Neuronal stem cell (in vitro differentiated cells): ENCODE measurements around the gene CADM2.

Experiments
- DNase-seq: peaks from one replicate; pipeline ENCODE4 v3.0.0-alpha.2; 2013; ENCODE audit warnings: low spot score
- H2AFZ ChIP-seq: one replicate; pipeline ENCODE4 v1.6.1; 2013; ENCODE audit warnings: mild to moderate bottlenecking, low read length, inconsistent platforms
- H2AK5ac ChIP-seq: 2 replicates; pipeline ENCODE4 v1.6.1; 2013; ENCODE audit warnings: low read depth, mild to moderate bottlenecking, inconsistent platforms, low read length, moderate library complexity, mixed read lengths
- H2BK120ac ChIP-seq: 2 replicates; pipeline ENCODE4 v1.6.1; 2013; ENCODE audit warnings: low read depth, mild to moderate bottlenecking, inconsistent platforms, low read length, moderate library complexity, mixed read lengths
- H2BK12ac ChIP-seq: one replicate; pipeline ENCODE4 v1.6.1; 2013; ENCODE audit warnings: low read length, inconsistent platforms
- H2BK15ac ChIP-seq: 2 replicates; pipeline ENCODE4 v1.6.1; 2013; ENCODE audit warnings: mild to moderate bottlenecking, low read length, inconsistent platforms, mixed read lengths
- H2BK5ac ChIP-seq: one replicate; pipeline ENCODE4 v1.6.1; 2013; ENCODE audit warnings: inconsistent platforms, mild to moderate bottlenecking, low read length, moderate library complexity
- H3K14ac ChIP-seq: one replicate; pipeline ENCODE4 v1.6.1; 2013; ENCODE audit warnings: low read length, inconsistent platforms
- H3K18ac ChIP-seq: 2 replicates; pipeline ENCODE4 v1.6.1; 2013; ENCODE audit warnings: low read length, inconsistent platforms
- H3K23ac ChIP-seq: 2 replicates; pipeline ENCODE4 v1.6.1; 2013; ENCODE audit warnings: low read depth, mild to moderate bottlenecking, mixed read lengths, low read length, inconsistent platforms; ENCODE audit not compliant: poor library complexity
- H3K27ac ChIP-seq: replicated peaks from 3 replicates; pipeline ENCODE4 v1.5.1; 2013; ENCODE audit warnings: low read length, inconsistent platforms
- H3K27me3 ChIP-seq, 3 experiments: 2 replicates each; pipeline ENCODE4 v1.6.1; 2013; ENCODE audit warnings: low read length in 3 of 3, mild to moderate bottlenecking in 2 of 3, inconsistent platforms in 1 of 3, low read depth in 1 of 3, mixed read lengths in 1 of 3, moderate library complexity in 1 of 3; ENCODE audit not compliant: control insufficient read depth in 3 of 3, insufficient read depth in 3 of 3
- H3K36me3 ChIP-seq, 2 donors: replicated peaks in 1 of 2; 2 replicates each; pipeline ENCODE4 v1.6.1; 2013; ENCODE audit warnings: low read length in 2 of 2; ENCODE audit not compliant: control insufficient read depth in 2 of 2, insufficient read depth in 2 of 2
- H3K4ac ChIP-seq: 2 replicates; pipeline ENCODE4 v1.6.1; 2013; ENCODE audit warnings: inconsistent platforms, mild to moderate bottlenecking, low read length, moderate library complexity
- H3K4me1 ChIP-seq, 2 donors: 1 replicate in 1 of 2; 2 replicates in 1 of 2; pipeline ENCODE4 v1.6.1; 2013; ENCODE audit warnings: low read length in 2 of 2, low read depth in 1 of 2; ENCODE audit not compliant: control insufficient read depth in 2 of 2, insufficient read depth in 1 of 2
- H3K4me2 ChIP-seq: one replicate; pipeline ENCODE4 v1.6.1; 2013; ENCODE audit warnings: mild to moderate bottlenecking, low read length, inconsistent platforms; ENCODE audit not compliant: insufficient read depth, poor library complexity, severe bottlenecking
- H3K4me3 ChIP-seq, 2 donors: 2 replicates each; pipeline ENCODE4 v1.5.1; 2013; ENCODE audit warnings: low read length in 2 of 2, mild to moderate bottlenecking in 2 of 2, inconsistent platforms in 1 of 2, moderate library complexity in 1 of 2
- H3K79me1 ChIP-seq: one replicate; pipeline ENCODE4 v1.6.1; 2013; ENCODE audit warnings: low read depth, mild to moderate bottlenecking, inconsistent platforms, low read length, moderate library complexity
- H3K9ac ChIP-seq: one replicate; pipeline ENCODE4 v1.6.1; 2013; ENCODE audit warnings: mild to moderate bottlenecking, low read depth, low read length, inconsistent platforms; ENCODE audit not compliant: poor library complexity
- H3K9me3 ChIP-seq, 2 donors: replicated peaks in 1 of 2; 2 replicates each; pipeline versions ENCODE3 to v1.6.1; 2013; ENCODE audit warnings: low read length in 2 of 2, mild to moderate bottlenecking in 2 of 2, inconsistent platforms in 1 of 2, low read depth in 1 of 2, mixed read lengths in 1 of 2, moderate library complexity in 1 of 2; ENCODE audit not compliant: control insufficient read depth in 2 of 2, insufficient read depth in 1 of 2
- H4K8ac ChIP-seq: one replicate; pipeline ENCODE4 v1.6.1; 2013; ENCODE audit warnings: low read depth, mild to moderate bottlenecking, inconsistent platforms, low read length, moderate library complexity
- H4K91ac ChIP-seq: one replicate; pipeline ENCODE4 v1.6.1; 2013; ENCODE audit warnings: low read length, low read depth, mild to moderate bottlenecking, inconsistent platforms; ENCODE audit not compliant: poor library complexity
- WGBS, 2 donors: extraction: QIAGEN DNeasy Blood & Tissue Kit; methylation state at CpG; one replicate each; pipeline ENCODE4 v1.1.7; 2013; ENCODE audit warnings: missing lambda C conversion rate in 2 of 2, mixed read lengths in 1 of 2; ENCODE audit not compliant: insufficient read length in 2 of 2, insufficient replicate concordance in 1 of 2; ENCODE audit errors: extremely low coverage in 2 of 2; 5-methylcytosine and 5-hydroxymethylcytosine counted together

Gene CADM2

DNA sequence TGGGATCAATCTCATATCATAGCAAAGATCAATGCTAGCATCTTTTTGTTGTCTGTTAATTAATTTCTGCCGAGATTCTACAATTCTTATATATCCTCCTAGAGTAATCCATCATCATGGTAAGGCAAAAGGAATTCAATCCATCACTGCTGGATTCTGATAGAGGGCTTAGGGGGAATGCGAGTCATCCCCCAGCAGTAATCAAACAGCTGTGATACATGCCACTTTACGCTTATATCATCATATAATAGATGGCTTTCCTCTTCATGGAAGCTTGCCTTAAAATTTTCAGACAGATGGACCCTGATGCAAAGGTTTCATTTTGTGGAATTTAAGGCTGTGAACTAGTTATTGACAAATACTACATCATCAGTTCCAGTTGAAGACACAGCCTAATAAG lies 645.9 kb downstream of the CADM2 start:
- H3K4me1 ChIP-seq = no peaks in the 10 kb centered on the region
- H3K14ac ChIP-seq = no peak overlapping the region
- no peak overlapping the region for H3K4me2 ChIP-seq
- no CpG with 5 or more reads among the region's 3 CpGs for WGBS, 2 donors
- H3K4me3 ChIP-seq = no peak overlapping the region
- H3K9ac ChIP-seq = no peak overlapping the region
- no peak overlapping the region for H3K4ac ChIP-seq
- no peak overlapping the region for H2BK5ac ChIP-seq
- H4K91ac ChIP-seq = no peak overlapping the region
- H2AFZ ChIP-seq = no peak overlapping the region
- no peaks in the 10 kb centered on the region for H3K79me1 ChIP-seq
- H2BK120ac ChIP-seq = no peak overlapping the region
- no peak overlapping the region for H3K27ac ChIP-seq
- no peak for DNase-seq
- H3K36me3 ChIP-seq = no peaks in the 10 kb centered on the region
- no peak overlapping the region for H3K23ac ChIP-seq
- no peak overlapping the region for H3K18ac ChIP-seq
- no peak overlapping the region for H2AK5ac ChIP-seq
- no peaks in the 10 kb centered on the region for H3K27me3 ChIP-seq
- H3K9me3 ChIP-seq = no peaks in the 10 kb centered on the region
- H4K8ac ChIP-seq = no peak overlapping the region
- no peak overlapping the region for H2BK15ac ChIP-seq
- no peak overlapping the region for H2BK12ac ChIP-seq

- Histone ChIP-seq H3K23ac (no peak overlapping the region), H2BK15ac (no peak overlapping the region), H3K4ac (no peak overlapping the region), H3K9me3 (no peaks in the 10 kb centered on the region), H2BK120ac (no peak overlapping the region), H3K4me2 (no peak overlapping the region), H3K27ac (no peak overlapping the region), H3K9ac (no peak overlapping the region), H2AFZ (no peak overlapping the region), H2AK5ac (no peak overlapping the region), H3K18ac (no peak overlapping the region), H3K79me1 (no peaks in the 10 kb centered on the region), H4K91ac (no peak overlapping the region), H3K4me1 (no peaks in the 10 kb centered on the region), H3K27me3 (no peaks in the 10 kb centered on the region), H3K36me3 (no peaks in the 10 kb centered on the region), H3K14ac (no peak overlapping the region), H3K4me3 (no peak overlapping the region), H4K8ac (no peak overlapping the region), H2BK5ac (no peak overlapping the region), H2BK12ac (no peak overlapping the region)
- WGBS, 2 donors = no CpG with 5 or more reads among the region's 2 CpGs
- DNase-seq = no peak
Observed at GRCh38 chr3:85605066-85605465, 646.3 kb downstream of the CADM2 start.

GRCh38 chr3:85626662-85627061 lies 667.9 kb downstream of the CADM2 start:
- no peak overlapping the region for H2BK12ac ChIP-seq
- H2AK5ac ChIP-seq = no peak overlapping the region
- H3K27me3 ChIP-seq = no peaks in the 10 kb centered on the region
- no peak overlapping the region for H3K4ac ChIP-seq
- H2BK15ac ChIP-seq = no peak overlapping the region
- no peak for DNase-seq
- no CpG with 5 or more reads among the region's 2 CpGs for WGBS, 2 donors
- H3K9me3 ChIP-seq = no peaks in the 10 kb centered on the region
- no peak overlapping the region for H3K27ac ChIP-seq
- H3K18ac ChIP-seq = no peak overlapping the region
- H3K4me2 ChIP-seq = no peak overlapping the region
- H3K4me1 ChIP-seq = peaks cover 0 to 2% of the 10 kb centered on the region in 2 donors
- no peak overlapping the region for H2BK120ac ChIP-seq
- no peak overlapping the region for H4K8ac ChIP-seq
- H3K4me3 ChIP-seq = no peak overlapping the region
- no peaks in the 10 kb centered on the region for H3K36me3 ChIP-seq
- no peak overlapping the region for H3K14ac ChIP-seq
- no peak overlapping the region for H2AFZ ChIP-seq
- H3K79me1 ChIP-seq = no peaks in the 10 kb centered on the region
- no peak overlapping the region for H3K9ac ChIP-seq
- H3K23ac ChIP-seq = no peak overlapping the region
- no peak overlapping the region for H4K91ac ChIP-seq
- H2BK5ac ChIP-seq = no peak overlapping the region

DNA sequence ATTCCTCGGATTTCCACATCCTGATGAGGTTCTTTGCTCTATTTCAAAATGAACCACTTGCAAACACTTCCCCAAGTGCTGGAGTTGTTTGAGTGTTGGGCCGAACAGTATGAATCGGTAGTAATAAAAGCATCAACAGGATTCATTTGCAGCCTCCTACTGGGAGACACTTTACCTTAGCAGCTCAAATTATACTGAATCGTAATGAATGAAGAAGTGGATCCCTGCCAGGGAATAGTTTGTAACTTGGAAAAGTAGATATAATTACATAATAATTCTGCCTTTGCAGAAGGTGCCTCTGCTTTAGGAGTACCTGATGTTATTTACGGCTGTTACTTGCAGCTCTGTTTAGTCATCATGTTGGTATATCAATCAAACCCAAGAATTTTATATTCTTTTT lies 669.1 kb downstream of the CADM2 start:
- H3K23ac ChIP-seq = no peak overlapping the region

More for the DNA sequence above, 669.1 kb downstream of the CADM2 start:
- Histone ChIP-seq H2BK12ac (no peak overlapping the region), H3K14ac (no peak overlapping the region), H3K4me1 (peaks cover 0 to 2% of the 10 kb centered on the region in 2 donors), H2BK15ac (no peak overlapping the region), H3K18ac (no peak overlapping the region), H2BK120ac (no peak overlapping the region), H3K27ac (no peak overlapping the region), H3K4me3 (no peak overlapping the region), H3K9ac (no peak overlapping the region), H4K91ac (no peak overlapping the region), H3K4me2 (no peak overlapping the region), H3K79me1 (no peaks in the 10 kb centered on the region), H3K27me3 (no peaks in the 10 kb centered on the region), H2AK5ac (no peak overlapping the region), H2AFZ (no peak overlapping the region), H2BK5ac (no peak overlapping the region), H3K9me3 (no peaks in the 10 kb centered on the region), H3K4ac (no peak overlapping the region), H3K36me3 (no peaks in the 10 kb centered on the region), H4K8ac (no peak overlapping the region)
- WGBS, 2 donors = no CpG with 5 or more reads among the region's 5 CpGs
- no peak for DNase-seq
